ENCODE data around the gene LRRC32.
A peak's percentile ranks its signal among the peaks of the same experiment; 100 is the strongest.

LRRC32 gene

DNA sequence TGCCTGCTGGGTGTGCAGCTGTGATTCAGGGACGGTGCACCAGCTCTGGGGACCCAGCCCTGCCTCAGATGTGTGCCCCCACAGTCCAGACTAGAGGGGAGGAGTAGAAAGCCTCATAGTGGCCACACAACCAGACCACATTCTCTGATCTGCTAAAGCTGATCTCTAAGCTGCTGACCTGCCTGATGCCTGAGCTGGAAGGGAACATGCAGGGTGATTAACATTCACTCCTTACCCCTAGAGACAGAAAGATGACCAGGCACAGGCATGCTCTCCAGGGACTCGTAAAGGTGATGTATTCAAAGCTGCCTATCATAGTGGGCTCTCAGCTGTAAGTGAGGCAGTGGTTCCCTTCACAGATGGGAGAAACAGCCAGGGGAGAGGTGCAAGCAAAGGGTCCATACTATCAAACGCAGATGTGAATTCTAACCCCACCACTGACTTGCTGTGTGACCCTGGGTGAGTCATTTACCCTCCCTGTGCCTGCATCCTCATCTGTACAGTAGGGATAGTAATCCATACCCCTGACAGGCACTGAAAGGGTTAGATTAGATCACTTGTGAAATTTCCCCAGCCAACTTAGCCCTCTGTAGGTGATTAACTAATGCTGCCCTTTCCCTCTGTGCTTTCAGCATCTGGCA lies 29.0 kb upstream of the LRRC32 start:
- no peak for DNase-seq

DNA sequence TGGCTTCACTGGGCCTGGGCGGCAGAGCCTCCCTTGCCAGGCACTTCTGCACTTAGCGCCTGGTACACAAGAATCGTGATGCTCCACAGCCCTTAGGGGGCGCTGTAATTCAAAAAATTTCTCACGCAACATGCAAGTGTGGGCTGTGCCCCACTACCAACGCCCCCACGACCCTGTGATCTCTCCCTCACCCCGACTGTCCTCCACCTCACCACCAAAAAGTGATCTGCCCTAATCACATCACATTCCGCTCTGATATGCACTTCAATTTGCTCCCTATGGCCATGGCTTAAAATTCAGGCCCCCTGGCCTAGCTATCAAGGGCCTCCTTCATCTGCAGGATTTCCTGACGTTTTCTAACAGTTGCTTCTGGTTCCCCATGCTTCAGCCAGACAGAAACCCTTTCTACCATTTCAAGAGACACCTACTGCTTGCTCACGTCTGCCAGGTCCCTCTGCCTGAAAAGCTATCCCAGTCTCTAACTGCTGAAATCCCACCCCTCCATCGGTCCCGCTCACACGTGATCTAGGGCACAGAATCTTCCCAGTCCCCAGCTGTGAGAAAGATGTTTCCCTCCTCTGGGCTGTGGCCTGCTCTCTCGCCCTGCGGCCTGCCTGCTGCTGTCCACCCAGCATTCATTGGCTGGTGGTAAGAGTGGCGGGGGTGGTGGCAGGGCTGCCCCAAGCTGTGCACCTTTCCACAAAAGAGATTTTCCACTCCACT lies 27.9 kb upstream of the LRRC32 start:
- no peak for DNase-seq

DNA sequence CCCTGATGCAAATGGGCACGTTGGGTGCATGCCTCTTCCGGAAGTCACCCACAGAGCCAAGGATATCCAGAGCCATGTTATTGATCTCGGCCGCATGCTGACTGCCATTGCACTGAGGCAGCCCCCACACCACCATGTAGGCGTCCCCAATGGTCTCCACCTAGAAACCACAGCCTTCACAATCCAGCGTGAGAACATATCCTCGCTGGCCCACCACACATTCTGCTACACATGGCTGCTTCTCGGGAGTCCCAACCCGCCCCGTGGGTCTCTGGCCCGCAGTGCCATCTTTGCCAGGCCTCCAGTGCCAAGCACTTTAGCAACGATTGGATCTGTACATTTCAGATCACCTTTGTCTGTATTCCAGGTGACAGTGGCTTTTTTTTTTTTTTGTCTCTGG lies 26.2 kb upstream of the LRRC32 start:
- DNase-seq = no peak

DNA sequence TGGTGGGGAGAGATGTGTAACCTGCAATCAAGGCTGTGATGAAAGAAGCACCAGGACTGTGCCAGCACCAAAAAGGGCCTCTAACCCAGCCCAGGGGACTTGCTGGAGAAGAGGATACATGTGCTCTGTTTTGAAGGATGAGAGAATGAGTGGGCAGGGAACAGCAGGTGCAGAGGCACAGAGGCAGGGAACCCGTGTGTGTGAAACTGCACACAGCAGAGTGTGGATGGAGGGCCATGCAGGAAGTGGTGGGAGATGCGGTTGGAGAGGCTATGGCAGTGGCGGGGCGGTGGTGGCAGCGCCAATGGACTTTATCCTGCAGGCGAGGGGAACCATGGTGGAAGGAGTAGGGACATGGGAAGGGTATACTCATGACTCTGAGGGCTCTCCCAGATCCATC lies 25.2 kb upstream of the LRRC32 start:
- DNase-seq = no peak

DNA sequence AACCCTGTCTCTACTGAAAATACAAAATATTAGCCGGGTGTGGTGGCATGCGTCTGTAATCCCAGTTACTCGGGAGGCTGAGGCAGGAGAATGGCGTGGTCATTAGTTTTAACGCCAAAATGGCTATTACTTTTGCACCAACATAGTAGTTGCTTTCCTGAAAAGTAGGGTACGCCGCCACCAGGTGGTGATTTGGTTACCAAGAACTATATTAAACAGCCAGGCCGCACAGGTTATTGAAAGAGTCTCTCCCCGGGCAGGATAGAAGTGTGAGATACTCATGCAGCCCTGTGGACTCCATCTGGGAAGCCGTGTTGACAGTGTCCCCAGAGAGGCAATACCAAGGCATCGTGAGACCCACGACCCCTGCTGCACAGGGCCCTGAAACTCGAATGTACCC lies 24.6 kb upstream of the LRRC32 start:
- no peak for DNase-seq

DNA sequence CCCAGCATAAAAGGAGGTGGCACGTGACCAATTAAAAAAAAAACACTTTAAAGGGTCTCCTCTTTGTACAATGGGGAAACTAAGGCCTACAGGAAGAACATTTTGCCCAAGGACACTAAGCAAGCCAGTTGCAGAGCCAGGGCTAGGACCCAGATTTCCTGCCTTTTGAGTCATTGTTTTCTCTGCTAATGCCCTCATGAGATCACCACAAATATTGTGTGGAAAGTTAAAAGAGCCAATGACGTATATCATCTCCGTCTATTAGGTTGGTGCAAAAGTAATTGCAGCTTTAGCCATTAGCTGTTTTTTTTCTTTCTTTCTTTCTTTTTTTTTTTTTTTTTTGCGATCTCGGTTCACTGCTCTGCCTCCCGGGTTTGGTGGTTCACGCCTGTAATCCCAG lies 24.1 kb upstream of the LRRC32 start:
- DNase-seq = no peak

DNA sequence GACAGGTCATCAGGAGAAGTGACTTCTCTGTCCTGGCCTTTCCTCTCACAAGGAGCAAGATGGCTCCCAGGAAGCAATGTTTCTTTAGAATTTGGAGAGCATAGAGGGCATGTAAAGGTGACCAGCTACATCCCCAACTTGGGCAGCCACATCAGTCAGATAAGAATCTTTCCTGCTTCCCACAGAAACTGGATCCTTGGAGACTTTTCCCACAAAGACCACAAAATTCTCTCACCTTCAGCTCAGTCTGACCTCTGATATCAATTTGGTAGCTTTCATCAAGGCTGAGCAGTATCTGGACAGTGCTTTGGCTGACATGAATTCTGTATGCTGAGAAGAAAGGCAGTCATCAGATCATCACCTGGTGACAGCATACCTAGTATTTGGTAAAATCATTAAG lies 23.3 kb upstream of the LRRC32 start:
- no peak for DNase-seq

DNA sequence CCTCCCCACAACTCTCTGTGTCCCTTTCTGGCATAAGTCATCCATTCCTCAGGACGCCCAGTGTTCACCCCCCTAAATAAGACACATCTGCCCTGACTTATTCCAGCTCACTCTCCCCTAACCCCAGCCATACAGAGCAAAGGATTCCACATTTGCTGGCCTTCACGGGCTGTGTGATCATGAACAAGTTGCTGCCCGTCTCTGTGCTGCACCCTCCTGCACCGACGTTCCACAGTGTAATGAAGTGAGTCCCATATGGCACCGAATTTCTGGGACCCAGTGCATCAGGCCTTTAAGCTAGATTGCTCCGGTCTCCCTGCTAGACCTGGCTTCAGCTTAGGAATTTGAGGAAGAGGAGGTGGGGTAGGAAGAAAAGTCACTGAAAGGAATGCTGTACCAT lies 22.4 kb upstream of the LRRC32 start:
- no peak for DNase-seq

DNA sequence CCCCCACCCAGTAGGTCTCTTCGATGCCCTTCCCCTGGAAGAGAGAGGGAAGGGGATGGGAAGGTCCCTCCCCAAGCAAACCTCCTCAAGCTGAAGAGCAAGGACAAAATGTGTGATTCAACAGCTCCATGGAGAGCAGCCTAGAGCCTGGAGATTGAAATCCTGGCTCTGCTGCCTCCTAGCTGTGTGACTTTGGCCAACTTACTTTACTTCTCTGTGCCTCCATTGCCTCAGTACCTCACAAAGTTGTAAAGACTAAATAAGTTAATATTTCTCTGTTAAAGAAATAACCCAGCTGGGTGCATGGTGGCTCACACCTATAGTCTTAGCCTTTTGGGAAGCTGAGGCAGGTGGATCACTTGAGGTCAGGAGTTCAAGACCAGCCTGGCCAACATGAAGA lies 21.1 kb upstream of the LRRC32 start:
- no peak for DNase-seq

DNA sequence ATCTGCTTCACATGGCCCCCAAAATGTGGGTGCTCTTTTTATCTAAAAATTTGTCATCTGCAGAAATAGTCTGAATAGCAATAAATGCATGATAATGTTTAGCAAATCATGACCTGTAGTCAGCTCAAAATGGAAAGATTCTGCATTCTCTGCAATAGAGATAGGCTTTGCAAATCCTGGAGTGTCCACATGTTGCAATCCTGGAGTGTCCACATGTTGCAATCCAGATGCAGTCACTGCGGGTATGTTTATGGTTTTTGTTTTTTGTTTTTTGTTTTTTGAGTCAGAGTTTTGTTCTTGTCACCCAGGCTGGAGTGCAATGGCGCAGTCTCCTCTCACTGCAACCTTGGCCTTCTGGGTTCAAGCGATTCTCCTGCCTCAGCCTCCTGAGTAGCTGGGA lies 20.2 kb upstream of the LRRC32 start:
- no peak for DNase-seq

DNA sequence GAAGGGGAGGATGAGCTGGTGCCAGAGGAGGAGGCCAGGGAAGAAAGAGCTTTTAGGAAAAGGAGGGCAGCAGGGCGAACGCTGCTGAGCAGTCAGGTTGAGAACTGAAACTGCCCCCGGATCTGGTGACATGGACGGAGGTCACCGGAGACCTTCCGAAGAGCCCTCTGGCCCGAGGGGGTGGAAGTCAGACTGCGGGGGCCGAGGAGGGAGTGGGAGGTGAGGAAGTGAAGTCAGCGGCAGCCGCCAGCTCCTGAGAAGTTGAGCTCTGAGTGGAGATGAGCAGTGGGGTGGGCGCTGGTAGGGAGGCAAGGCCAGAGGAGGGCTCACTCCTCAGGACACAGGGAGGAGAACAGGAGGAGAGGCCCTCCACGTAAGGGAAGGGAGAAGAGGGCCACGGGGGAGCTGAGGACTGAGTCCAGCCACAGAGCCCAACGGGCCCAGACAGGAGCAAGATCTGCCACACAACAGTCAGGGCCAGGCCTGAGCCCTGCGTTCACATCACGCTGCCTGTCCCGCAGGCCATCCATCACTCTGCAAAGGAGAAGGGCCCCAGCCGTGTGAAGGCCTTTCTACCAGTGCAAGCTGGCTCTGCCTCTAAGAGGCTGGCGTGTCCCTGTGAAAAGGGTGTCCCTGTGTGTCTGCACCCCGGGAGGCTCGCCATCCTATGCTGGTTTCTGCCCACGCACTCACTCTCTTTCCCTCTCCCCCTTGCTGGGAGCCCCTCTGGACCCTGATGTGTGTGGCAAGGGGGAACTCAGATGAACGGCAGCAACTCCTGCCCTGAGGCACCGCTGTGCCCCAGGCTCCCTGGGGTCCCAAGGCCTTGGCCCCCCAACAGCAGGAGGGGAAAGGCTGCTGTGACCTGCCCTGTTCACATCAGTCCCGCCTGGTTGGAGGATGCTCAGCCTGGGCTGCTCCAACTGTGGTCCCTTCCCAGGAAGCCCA lies 19.0 kb upstream of the LRRC32 start:
- DNase-seq = no peak

DNA sequence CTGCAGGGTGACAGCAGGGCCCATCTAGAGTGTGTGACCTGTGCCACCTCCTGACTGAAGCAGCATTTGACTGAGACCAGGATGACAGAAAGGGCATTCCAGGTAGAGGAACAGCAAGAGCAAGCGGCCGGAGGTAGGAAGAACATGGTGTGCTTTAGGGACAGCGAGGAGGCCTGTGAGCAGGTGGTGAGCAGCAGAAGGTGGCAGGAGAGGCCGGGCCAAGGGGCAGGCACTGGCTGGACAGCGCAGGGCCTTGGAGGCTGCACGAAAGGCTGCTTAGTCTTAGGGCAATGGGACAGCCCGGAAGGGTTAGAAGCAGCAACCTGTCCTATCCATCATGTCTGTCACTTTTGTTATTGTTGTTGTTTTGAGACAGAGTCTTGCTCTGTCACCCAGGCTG lies 17.6 kb upstream of the LRRC32 start:
- DNase-seq = no peak

DNA sequence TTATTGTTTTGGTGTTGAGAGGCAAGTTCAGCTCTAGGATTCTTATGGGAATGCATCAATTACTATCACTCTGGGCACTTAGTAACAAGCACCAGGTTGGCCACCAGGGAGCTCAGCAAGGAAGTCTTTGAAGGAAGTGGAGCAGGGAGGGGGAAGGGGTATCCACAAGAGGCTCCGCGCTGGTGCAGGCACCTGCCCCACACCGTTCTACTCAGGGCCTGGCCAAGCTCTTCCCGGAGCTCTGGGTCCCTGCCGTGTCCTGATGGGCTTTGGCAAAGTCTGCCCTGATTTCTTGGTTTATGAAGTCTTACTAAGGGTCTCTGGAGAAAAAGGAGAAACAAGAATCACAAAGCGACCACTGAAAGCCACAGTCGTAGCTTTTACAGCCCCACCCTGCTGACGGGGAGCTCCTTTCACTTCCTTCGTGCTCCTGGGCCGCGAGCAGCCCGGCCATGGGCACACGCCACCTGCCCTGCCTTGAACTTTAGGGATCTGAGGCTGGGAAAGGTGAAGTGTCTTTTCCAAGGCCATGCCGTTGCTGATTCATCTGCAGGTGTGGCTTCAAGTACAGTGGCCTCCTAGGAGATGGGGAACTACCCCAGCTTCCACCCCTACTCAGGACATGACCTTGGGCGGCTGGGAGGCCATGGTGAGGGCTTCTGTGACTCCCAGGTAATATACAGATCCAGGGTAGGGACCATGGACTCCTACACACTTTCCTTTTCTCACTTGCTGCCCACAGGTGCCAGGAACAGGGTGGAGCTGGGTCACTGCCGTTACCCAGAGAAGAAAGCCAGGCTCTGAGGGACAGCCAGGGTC lies 15.9 kb upstream of the LRRC32 start:
- no peak for DNase-seq

DNA sequence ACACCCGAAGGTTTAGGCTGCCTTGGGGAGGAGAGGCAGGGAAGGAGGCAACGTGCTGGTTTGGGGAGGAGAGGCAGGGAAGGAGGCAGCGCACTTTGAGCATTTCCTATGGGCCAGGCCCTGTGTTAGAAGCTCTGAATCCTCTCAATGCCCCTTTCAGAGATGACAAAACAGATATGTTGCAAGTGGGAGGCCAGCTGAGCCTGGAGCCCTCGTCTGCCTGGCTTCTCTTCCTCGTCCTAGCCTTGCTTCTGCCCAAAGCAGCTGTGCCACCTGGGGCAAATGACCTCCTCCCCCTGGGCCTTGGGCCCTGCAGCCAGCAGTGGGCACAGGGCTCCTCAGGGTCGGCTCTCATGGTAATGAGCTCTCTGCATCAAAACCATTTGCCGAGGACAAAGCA lies 15.3 kb upstream of the LRRC32 start:
- DNase-seq = no peak

DNA sequence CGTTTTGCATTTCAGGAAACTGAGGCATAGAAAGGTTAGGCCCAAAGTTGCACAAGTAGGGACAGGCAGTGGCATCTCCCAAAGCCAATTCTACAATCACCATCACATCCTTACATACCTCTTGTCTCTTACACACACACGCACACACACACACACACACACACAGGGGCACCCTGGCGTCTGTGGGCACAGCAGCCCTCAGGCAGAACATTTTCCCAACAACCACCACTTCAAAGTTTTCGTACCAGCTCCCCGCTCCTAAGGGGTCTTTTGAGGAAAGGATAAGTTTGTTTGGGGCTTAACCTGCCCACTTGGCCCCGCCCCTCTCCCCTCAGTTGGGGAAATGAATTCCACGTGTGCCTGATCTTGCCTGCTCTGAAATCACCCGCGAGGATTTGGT lies 14.7 kb upstream of the LRRC32 start:
- DNase-seq = no peak

DNA sequence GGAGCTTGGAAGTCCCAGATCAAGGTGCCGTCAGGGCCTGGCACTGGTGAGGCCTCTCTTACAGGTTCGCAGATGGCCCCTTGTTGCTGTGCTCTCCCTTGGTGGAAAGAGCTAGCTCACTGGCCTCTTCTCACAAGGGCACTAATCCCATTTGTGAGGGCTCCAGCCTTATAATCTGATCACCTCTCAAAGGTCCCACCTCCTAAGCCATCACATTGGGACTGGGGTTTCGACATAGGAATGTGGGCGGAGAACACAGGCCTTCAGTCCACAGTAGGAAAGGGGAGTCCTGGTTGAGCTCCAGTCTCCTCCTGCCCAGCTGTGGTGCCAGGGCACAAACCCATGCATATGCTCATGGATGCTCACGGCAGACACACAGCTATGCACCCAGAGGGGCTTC lies 14.0 kb upstream of the LRRC32 start:
- DNase-seq = no peak

DNA sequence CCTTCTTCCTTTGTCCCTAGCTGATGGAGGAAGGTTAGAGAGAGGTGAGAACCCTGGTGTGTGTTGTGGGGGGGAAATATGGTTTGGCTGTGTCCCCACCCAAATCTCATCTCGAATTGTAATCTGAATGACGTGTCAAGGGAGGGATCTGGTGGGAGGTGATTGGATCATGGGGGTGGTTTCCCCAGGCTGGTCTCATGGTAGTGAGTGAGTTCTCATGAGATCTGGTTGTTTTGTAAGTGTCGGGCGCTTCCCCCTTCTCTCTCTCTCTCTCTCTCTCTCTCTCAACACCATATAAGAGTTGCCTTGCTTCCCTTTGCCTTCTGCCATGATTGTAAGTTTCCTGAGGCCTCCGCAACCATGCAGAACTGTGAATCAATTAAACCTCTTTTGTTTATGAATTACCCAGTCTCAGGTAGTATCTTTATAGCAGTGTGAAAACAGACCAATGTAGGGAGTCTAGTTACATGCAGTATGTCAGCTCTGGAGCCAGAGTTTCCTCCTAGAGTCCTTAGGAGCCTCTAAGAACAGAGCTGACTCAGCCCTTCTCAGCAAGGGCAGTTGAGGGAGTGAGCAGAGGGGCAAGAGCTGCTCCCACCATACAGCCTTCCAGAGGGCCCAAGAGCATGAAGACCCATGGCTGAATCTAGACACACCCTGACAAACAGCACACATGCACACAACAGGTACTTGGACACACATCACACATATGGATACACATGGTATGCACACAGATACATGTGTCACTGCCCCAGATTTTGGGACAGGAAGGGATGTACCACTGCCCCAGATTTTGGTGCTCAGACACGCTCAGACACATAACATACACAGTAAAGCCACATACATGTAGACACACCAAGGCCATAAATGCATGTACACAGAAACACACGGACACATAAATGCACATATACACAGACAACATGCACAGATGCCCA lies 12.9 kb upstream of the LRRC32 start:
- no peak for DNase-seq

DNA sequence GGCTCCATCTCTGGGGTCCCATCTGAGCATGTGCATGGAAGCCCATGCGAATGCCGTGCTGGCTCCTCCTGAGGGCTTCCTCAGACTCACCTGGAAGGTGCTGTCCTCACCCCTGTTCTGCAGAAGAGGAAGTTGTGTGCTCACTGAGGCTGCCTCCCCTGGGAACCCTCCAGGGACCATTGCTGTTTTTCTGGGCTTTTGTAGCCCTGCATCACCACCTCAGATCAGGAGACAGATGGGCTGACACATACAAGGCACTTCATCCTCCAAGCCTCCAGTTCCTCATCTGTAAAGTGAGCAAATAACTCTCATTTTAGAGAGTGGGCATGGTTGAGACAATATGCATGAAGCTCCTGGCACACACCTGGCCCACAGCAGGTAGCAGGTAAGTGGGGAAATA lies 12.1 kb upstream of the LRRC32 start:
- no peak for DNase-seq

DNA sequence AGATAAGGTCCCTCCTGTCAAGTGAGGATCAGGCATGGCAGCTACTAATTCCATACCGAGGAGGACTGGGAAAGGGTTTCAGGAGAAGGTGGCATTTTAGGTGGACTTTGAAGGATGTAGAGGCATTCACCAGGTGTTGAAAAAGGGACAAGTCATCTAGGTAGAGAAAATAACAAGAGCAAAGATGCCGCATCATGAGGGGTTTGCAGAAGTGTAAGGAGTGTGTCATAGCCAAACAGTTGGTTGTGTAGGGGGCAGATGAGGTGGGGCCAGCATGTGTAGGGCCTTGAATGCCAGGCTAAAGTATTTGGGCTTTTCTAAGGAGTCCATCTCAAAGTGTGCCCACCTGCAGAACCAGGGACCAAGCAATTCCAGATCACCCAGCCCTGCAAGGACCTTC lies 11.6 kb upstream of the LRRC32 start:
- no peak for DNase-seq

DNA sequence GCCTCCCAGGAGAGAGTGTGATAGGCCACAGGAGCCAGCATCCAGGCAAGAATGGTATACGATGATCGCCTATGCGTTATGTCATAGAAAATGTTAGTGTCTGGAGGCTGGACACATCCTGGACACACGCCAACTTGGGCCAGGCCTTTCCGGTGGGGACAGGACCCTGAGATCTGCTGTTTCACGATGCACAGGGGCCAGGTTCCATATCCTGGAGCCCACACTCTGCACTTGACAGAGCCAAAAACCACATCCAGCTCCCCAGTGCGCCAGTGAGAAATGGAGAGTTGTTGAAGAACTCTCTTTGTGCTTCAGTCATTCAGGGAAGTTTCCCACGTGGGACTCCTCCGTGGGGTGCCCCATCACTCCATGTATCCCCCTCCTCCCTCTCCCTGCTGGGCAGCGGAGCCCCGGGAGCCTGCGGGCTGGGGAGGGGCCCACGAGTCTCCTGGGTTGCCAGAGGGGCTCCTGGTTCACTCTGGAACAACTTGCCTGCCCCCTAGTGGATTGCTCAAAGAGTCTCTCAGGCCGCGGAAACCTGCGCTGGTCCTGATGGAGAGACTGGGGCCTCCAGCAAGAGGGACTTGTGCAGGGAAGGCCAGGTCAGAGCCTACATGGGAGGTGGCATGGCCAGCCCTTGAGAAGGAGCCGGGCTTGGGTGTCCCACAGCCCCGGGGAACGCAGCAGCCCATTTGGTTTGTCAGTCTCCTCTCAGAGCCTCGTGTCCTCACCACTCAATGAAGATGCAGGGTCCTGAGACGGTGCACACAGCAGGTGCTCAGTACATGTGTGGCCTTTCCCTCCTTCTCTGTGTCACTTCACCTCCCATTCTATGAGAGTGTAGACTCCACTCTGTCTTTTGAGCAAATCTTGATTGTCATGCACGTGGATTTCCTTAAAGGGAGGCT lies 10.2 kb upstream of the LRRC32 start:
- DNase-seq = peak; percentile 54

DNA sequence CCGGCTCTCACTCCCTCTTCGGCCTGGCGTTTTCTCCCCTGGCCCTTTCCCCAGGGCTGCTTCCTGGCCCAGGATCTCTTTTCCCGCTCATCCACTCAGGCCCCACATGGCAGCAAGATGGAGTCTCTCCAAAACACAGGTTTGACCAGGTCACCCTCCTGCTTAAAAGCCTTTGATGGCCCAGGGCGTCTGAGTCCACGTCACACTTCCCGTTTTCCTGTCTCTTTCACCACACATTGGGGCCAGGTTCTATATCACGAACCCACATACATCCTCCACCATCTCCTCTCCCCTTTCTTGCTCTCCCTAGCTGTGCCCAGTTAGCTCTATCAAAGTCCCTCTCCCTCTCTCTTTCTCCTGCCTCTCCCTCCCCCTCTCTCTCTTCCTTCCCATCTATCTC lies 7.8 kb upstream of the LRRC32 start:
- no peak for DNase-seq

Data from NCI-H1436 (cell line).